Naive thymus-derived CD4-positive, alpha-beta T cell (primary cell): ENCODE measurements around the gene CIITA. TPM values are rescaled to one million over a fixed set of nuclear protein-coding genes. Genes with fewer than 3 reads are reported as not detected.
"Not testable (repeated sequence)": the region's sequence is repeated elsewhere in the genome, so short reads cannot be mapped to it uniquely, and the experiment has no call there.

ENCODE experiments used
- ATAC-seq: fragments of 150-1000 bp; cut with Tn5 transposase; 2 replicates; pipeline ENCODE4 v1.10.0; 2021; ENCODE audit warnings: mild to moderate bottlenecking, moderate library complexity
- CTCF ChIA-PET: fragments of 350-600 bp; sonication (Branson Sonifier 250); formaldehyde crosslinking; loops from one replicate; lab custom pipeline; 2021; ENCODE audit warnings: antibody characterized with exemption; lab: Charles Lee
- POLR2A ChIA-PET: fragments of 350-600 bp; sonication (Branson Sonifier 250); formaldehyde crosslinking; loops from one replicate; lab custom pipeline; 2021; ENCODE audit warnings: antibody characterized with exemption, inconsistent platforms; lab: Charles Lee
- DNase-seq, 9 donors: peaks; one replicate each; pipeline versions ENCODE4 v3.0.0 to v3.0.0-alpha.2; 2020 to 2022; ENCODE audit warnings: mixed read lengths in 1 of 9
- H3K27ac ChIP-seq: one replicate; pipeline ENCODE4 v1.7.0; 2013; ENCODE audit warnings: mild to moderate bottlenecking, low read depth, low read length, moderate library complexity
- H3K27me3 ChIP-seq, 2 donors: one replicate each; pipeline ENCODE4 v1.7.0; 2013; ENCODE audit warnings: low read length in 2 of 2, mild to moderate bottlenecking in 2 of 2, moderate library complexity in 2 of 2; ENCODE audit not compliant: control insufficient read depth in 2 of 2, insufficient read depth in 2 of 2
- H3K36me3 ChIP-seq, 3 experiments: 1 replicate in 2 of 3; 2 replicates in 1 of 3; pipeline ENCODE4 v1.7.0; 2013; ENCODE audit warnings: low read length in 3 of 3, mild to moderate bottlenecking in 3 of 3, moderate library complexity in 1 of 3; ENCODE audit not compliant: insufficient read depth in 3 of 3, control insufficient read depth in 2 of 3
- H3K4me1 ChIP-seq, 2 donors: one replicate each; pipeline ENCODE4 v1.7.0; 2013; ENCODE audit warnings: low read length in 2 of 2, mild to moderate bottlenecking in 2 of 2, moderate library complexity in 1 of 2; ENCODE audit not compliant: control insufficient read depth in 2 of 2, insufficient read depth in 2 of 2
- H3K4me3 ChIP-seq: 2 replicates; pipeline ENCODE4 v1.7.0; 2013; ENCODE audit warnings: mild to moderate bottlenecking, low read length
- H3K9me3 ChIP-seq, 3 experiments: 1 replicate in 2 of 3; 2 replicates in 1 of 3; pipeline ENCODE4 v1.7.0; 2013; ENCODE audit warnings: low read length in 3 of 3; ENCODE audit not compliant: control insufficient read depth in 2 of 3
- H3K27ac Mint-ChIP-seq, 9 donors: one replicate each; pipeline ENCODE4 v1.8.0; 2020 to 2022; ENCODE audit warnings: mixed read lengths in 9 of 9, mild to moderate bottlenecking in 8 of 9, moderate library complexity in 5 of 9, inconsistent platforms in 2 of 9
- H3K27me3 Mint-ChIP-seq, 5 donors: one replicate each; pipeline ENCODE4 v1.8.0; 2021 to 2022; ENCODE audit warnings: mixed read lengths in 5 of 5, mild to moderate bottlenecking in 1 of 5
- H3K36me3 Mint-ChIP-seq, 5 donors: one replicate each; pipeline ENCODE4 v1.8.0; 2020 to 2022; ENCODE audit warnings: mixed read lengths in 5 of 5, mild to moderate bottlenecking in 3 of 5, inconsistent platforms in 1 of 5
- H3K4me1 Mint-ChIP-seq, 7 donors: one replicate each; pipeline ENCODE4 v1.8.0; 2020 to 2022; ENCODE audit warnings: mixed read lengths in 7 of 7, mild to moderate bottlenecking in 3 of 7, inconsistent platforms in 1 of 7
- H3K4me3 Mint-ChIP-seq, 10 donors: one replicate each; pipeline ENCODE4 v1.8.0; 2020 to 2022; ENCODE audit warnings: mild to moderate bottlenecking in 10 of 10, mixed read lengths in 10 of 10, moderate library complexity in 6 of 10, inconsistent platforms in 2 of 10
- H3K9me3 Mint-ChIP-seq, 11 donors: one replicate each; pipeline ENCODE4 v1.8.0; 2020 to 2022; ENCODE audit warnings: mixed read lengths in 11 of 11, mild to moderate bottlenecking in 4 of 11, inconsistent platforms in 1 of 11, moderate library complexity in 1 of 11
- intact Hi-C, 2 donors: fragments of 100-400 bp; cut with micrococcal nuclease; formaldehyde crosslinking; loops; one replicate each; pipeline ENCODE4 v1.15.1; 2023
- polyA plus RNA-seq, 2 donors: library from polyadenylated mRNA; unstranded; fragments of 300-500 nt; fragmentation: Illumina TruSeq; gene quantifications; one replicate each; pipeline ENCODE4 v1.2.3, GENCODE V29; 2021
- total RNA-seq, 6 experiments: library from RNA in 5 of 6; stranded (reverse) in 5 of 6; gene quantifications; 1 replicate in 5 of 6; 2 replicates in 1 of 6; pipeline ENCODE4 v1.2.3 and lab custom pipeline; 2021 to 2026

Gene CIITA
- total and polyA plus RNA-seq, 7 experiments from 2014 or later = 0.12 to 72.1 (median 1.7) TPM

GRCh38 chr16:10929097-10929496 lies 52.1 kb downstream of the CIITA start:
- POLR2A ChIA-PET, CTCF ChIA-PET, H3K27me3 Mint-ChIP-seq: not testable (repeated sequence)

DNA sequence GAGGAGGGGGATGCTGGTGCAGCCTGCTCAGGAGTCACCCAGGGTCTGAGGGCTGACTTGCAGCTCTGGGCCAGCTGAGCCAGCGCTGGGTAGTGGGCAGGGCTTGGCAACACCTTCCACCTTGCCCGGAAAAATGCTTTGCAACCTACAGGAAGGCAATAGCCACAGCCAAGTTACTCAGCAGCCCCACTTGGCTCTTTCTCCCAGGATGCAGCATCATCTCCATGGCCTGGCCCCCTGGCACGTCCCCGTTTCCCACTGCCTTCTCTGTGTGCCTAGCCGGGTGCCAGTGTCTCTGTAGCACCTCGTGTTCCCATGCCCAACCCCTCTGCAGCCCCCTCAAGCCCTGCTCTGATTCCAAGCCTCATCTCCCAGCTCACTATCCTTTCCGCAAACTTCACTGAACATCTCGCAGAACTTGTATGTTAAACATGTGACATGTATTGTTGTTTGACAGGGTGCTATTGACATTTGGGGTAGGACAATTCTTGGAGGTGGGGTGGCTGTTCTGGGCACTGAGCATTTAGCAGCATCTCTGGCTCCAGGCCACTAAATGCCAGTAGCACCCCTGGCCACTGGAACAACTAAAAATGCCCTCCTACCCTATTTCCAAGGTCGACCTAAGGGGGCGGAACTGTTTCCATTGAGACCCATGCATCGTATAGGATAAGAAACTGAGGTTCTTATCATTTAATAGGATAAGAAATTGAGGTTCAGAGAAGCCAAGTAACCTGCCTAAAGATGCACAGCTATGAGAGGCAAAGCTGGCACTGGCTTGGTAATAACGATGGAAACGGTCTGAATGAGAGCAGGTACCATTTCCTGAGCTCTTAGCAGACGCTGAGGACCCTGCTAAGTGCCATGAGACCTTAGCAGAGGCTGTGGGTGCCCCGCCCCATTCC lies 53.1 kb downstream of the CIITA start:
- peaks cover 11 to 32% (median 27%) of the 10 kb centered on the region in 7 donors for H3K4me1 Mint-ChIP-seq

More at GRCh38 chr16:10929097-10929496, 52.1 kb downstream of the CIITA start:
- Mint-ChIP-seq H3K27ac (peak overlapping the region in 1 of 9 donors; percentile 14), H3K36me3 (peaks cover 7 to 52% (median 20%) of the 10 kb centered on the region in 5 donors), H3K4me1 (peaks cover 9 to 22% (median 17%) of the 10 kb centered on the region in 7 donors)
- H3K9me3 ChIP-seq, H3K4me1 ChIP-seq, H3K4me3 ChIP-seq, H3K27ac ChIP-seq, H3K4me3 Mint-ChIP-seq, H3K27me3 ChIP-seq, ATAC-seq, intact Hi-C loops, H3K9me3 Mint-ChIP-seq, DNase-seq: not testable (repeated sequence)
- H3K36me3 ChIP-seq = peaks cover 0 to 78% (median 0%) of the 10 kb centered on the region in 3 experiments

GRCh38 chr16:10930755-10931093 lies 53.7 kb downstream of the CIITA start:
- H3K36me3 Mint-ChIP-seq = peaks cover 8 to 43% (median 12%) of the 10 kb centered on the region in 5 donors
- H3K27ac ChIP-seq = no peak overlapping the region
- no peak overlapping the region for H3K4me3 Mint-ChIP-seq

More for the DNA sequence above, 53.1 kb downstream of the CIITA start:
- H3K4me1 ChIP-seq = peaks cover 0 to 12% of the 10 kb centered on the region in 2 donors
- intact Hi-C loops = no loop called here
- no peak for DNase-seq
- ChIA-PET CTCF (no interaction called here), POLR2A (no interaction called here)
- no peak overlapping the region for H3K27ac ChIP-seq
- peaks cover 0 to 79% (median 0%) of the 10 kb centered on the region in 3 experiments for H3K36me3 ChIP-seq
- H3K4me3 ChIP-seq = no peak overlapping the region
- Mint-ChIP-seq H3K9me3 (peaks cover 0 to 2% (median 0%) of the 10 kb centered on the region in 11 donors), H3K4me3 (no peak overlapping the region), H3K27ac (peak overlapping the region in 2 of 9 donors; percentile 22 to 46), H3K27me3 (no peaks in the 10 kb centered on the region), H3K36me3 (peaks cover 7 to 49% (median 17%) of the 10 kb centered on the region in 5 donors)
- no peaks in the 10 kb centered on the region for H3K9me3 ChIP-seq
- H3K27me3 ChIP-seq = no peaks in the 10 kb centered on the region
- no peak for ATAC-seq

DNA sequence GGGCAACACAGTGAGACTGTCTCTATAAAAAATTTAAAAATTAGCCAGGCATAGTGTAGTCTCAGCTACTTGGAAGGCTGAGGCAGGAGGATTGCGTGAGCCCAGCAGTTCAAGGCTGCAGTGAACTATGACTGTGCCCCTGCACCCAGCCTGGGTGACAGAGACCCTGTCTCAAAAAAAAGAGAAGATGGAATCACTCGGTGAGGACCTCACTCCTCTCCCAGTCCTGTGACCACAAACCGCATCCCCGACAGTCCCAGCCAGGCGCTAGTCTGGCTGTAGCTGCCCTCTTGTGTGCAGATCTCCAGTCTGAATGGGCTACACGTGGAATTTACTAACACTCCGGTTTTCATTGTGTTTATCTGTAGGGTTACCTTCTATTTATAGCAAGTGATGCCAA lies 54.1 kb downstream of the CIITA start:
- Mint-ChIP-seq H3K27me3 (no peaks in the 10 kb centered on the region), H3K4me1 (peaks cover 19 to 42% (median 35%) of the 10 kb centered on the region in 7 donors), H3K4me3 (no peak overlapping the region), H3K27ac (peak overlapping the region in 2 of 9 donors; percentile 18 to 25), H3K36me3 (peaks cover 8 to 38% (median 10%) of the 10 kb centered on the region in 5 donors), H3K9me3 (peaks cover 0 to 2% (median 0%) of the 10 kb centered on the region in 11 donors)
- ChIA-PET CTCF (no interaction called here), POLR2A (no interaction called here)
- no peak overlapping the region for H3K27ac ChIP-seq
- DNase-seq (no peak), ATAC-seq (no peak)
- no peaks in the 10 kb centered on the region for H3K27me3 ChIP-seq
- H3K4me1 ChIP-seq = peaks cover 3 to 19% of the 10 kb centered on the region in 2 donors
- H3K9me3 ChIP-seq = no peaks in the 10 kb centered on the region
- intact Hi-C loops = no loop called here
- H3K36me3 ChIP-seq = peaks cover 0 to 69% (median 0%) of the 10 kb centered on the region in 3 experiments
- no peak overlapping the region for H3K4me3 ChIP-seq

More at GRCh38 chr16:10930755-10931093, 53.7 kb downstream of the CIITA start:
- Histone ChIP-seq H3K36me3 (peaks cover 0 to 73% (median 0%) of the 10 kb centered on the region in 3 experiments), H3K9me3 (no peaks in the 10 kb centered on the region), H3K27me3 (no peaks in the 10 kb centered on the region), H3K4me1 (peaks cover 3 to 17% of the 10 kb centered on the region in 2 donors), H3K4me3 (no peak overlapping the region)
- ATAC-seq (no peak), DNase-seq (no peak)
- intact Hi-C loops = no loop called here
- CTCF ChIA-PET = no interaction called here
- Mint-ChIP-seq H3K9me3 (peaks cover 0 to 2% (median 0%) of the 10 kb centered on the region in 11 donors), H3K27ac (peak overlapping the region in 1 of 9 donors; percentile 16), H3K4me1 (peaks cover 15 to 38% (median 31%) of the 10 kb centered on the region in 7 donors), H3K27me3 (no peaks in the 10 kb centered on the region)
- POLR2A ChIA-PET = no interaction called here

DNA sequence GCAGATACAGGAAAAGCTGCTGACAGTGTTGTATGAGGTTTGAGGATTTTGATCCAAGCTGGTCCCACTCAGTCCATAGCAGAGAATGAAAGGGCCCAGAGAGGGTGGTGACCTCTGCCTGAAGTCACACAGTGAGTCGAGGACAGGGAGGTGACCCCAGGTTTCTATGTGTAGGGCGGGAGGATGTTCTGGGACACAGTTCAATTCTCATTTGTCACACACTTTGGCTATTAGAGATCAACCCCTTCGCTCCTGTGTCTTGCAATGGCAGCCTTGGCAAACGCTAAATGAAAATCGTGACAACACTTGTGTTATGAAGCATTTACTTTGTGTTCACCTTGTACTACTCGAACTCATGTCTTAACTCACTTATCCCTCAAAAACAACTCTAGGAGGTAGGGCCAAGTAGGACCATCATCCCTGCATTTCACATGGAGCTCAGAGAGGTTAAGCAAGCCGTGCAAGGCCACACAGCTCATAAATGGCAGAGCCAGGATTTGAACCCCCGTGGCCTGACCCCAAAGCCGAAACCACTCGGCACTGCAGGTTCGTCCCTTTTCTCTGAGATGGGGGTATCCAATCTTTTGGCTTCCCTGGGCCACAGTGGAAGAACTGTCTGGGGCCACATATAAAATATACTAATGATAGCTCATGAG lies 55.1 kb downstream of the CIITA start:
- no peaks in the 10 kb centered on the region for H3K9me3 ChIP-seq
- H3K4me1 ChIP-seq = peaks cover 10 to 28% of the 10 kb centered on the region in 2 donors
- H3K27ac ChIP-seq = no peak overlapping the region
- no peaks in the 10 kb centered on the region for H3K27me3 ChIP-seq
- ChIA-PET CTCF (no interaction called here), POLR2A (no interaction called here)
- H3K36me3 Mint-ChIP-seq = peaks cover 6 to 29% (median 10%) of the 10 kb centered on the region in 5 donors
- peaks cover 0 to 59% (median 0%) of the 10 kb centered on the region in 3 experiments for H3K36me3 ChIP-seq
- H3K27me3 Mint-ChIP-seq = no peaks in the 10 kb centered on the region
- no peak overlapping the region for H3K4me3 ChIP-seq
- no peak for DNase-seq
- H3K27ac Mint-ChIP-seq = peak overlapping the region in 2 of 9 donors; percentile 9 to 71
- H3K9me3 Mint-ChIP-seq = peaks cover 0 to 2% (median 0%) of the 10 kb centered on the region in 11 donors
- H3K4me1 Mint-ChIP-seq = peaks cover 28 to 52% (median 45%) of the 10 kb centered on the region in 7 donors
- intact Hi-C loops = no loop called here
- ATAC-seq = no peak
- no peak overlapping the region for H3K4me3 Mint-ChIP-seq

- Histone ChIP-seq H3K4me3 (no peak overlapping the region), H3K27me3 (no peaks in the 10 kb centered on the region), H3K27ac (no peak overlapping the region), H3K9me3 (no peaks in the 10 kb centered on the region), H3K36me3 (peaks cover 0 to 49% (median 0%) of the 10 kb centered on the region in 3 experiments), H3K4me1 (peaks cover 20 to 37% of the 10 kb centered on the region in 2 donors)
- no peaks in the 10 kb centered on the region for H3K9me3 Mint-ChIP-seq
- ATAC-seq (no peak), DNase-seq (no peak)
- intact Hi-C loops = no loop called here
- POLR2A ChIA-PET = no interaction called here
- peaks cover 0 to 21% (median 2%) of the 10 kb centered on the region in 5 donors for H3K36me3 Mint-ChIP-seq
- peaks cover 38 to 62% (median 53%) of the 10 kb centered on the region in 7 donors for H3K4me1 Mint-ChIP-seq
- peak overlapping the region in 1 of 9 donors; percentile 46 for H3K27ac Mint-ChIP-seq
- no peaks in the 10 kb centered on the region for H3K27me3 Mint-ChIP-seq
- no peak overlapping the region for H3K4me3 Mint-ChIP-seq
- CTCF ChIA-PET = no interaction called here
These were observed 56.1 kb downstream of the CIITA start for GRCh38 chr16:10932959-10933710.
